GM18520 (cell line): ENCODE results near the gene PIK3C2B.
"Not testable (repeated sequence)": the region's sequence is repeated elsewhere in the genome, so short reads cannot be mapped to it uniquely, and the experiment has no call there.

Experiments used
- ATAC-seq: cut with Tn5 transposase; IDR thresholded peaks from one replicate; pipeline ENCODE4 v1.9.1; 2021; ENCODE audit not compliant: unreplicated experiment

The PIK3C2B gene

GRCh38 chr1:204494281-204495077 lies at the start of gene PIK3C2B:
PIK3C2B (minus strand) TSS chr1:204494805; CDS start chr1:204469802, 25,003 bp downstream.
- ATAC-seq = peak; percentile 68

- ATAC-seq = no peak
These were observed 49.7 kb upstream of the PIK3C2B start for GRCh38 chr1:204544321-204544720.

GRCh38 chr1:204541626-204542025 lies 47.0 kb upstream of the PIK3C2B start:
- ATAC-seq = no peak

DNA sequence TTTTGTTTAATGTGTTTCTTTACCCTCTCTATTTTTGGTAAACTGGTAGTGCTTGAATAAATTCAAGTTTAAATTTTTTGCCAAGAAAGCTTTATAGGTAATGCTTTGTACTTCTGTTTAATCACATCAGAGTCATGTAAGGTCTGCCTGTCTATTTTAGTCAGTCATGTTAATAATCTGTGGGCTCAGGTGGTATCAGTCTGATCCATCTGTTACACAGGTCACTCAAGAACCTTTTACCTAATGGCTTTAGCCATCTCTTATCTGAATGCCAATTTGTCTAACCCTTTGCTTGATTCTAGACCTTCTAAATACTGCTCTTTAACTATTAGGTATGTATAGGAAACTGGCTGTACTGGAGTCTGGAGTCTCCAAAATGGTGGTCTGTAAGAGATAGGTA lies 38.2 kb upstream of the PIK3C2B start:
- no peak for ATAC-seq

DNA sequence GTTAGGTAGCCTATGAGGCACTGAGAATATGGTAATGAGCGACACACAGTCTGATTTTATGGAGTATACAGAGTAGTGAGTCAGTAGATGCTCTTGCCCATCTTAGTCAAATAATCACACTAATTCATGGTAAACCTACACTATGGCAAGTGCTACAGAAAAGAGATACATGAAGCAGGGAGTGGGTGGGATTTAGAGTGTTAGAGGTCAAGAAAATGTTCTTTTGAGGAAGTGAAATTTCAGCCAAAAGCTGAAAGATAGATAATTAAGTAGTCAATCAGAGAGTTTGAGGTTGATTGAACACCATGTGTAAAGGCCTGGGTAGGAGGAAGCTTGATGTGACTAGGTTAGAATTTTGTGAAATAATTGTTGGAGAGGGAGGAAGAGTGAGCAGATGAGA lies 36.3 kb upstream of the PIK3C2B start:
- peak; percentile 73 for ATAC-seq

- no peak for ATAC-seq
These were observed 34.8 kb upstream of the PIK3C2B start for GRCh38 chr1:204529371-204529895.

DNA sequence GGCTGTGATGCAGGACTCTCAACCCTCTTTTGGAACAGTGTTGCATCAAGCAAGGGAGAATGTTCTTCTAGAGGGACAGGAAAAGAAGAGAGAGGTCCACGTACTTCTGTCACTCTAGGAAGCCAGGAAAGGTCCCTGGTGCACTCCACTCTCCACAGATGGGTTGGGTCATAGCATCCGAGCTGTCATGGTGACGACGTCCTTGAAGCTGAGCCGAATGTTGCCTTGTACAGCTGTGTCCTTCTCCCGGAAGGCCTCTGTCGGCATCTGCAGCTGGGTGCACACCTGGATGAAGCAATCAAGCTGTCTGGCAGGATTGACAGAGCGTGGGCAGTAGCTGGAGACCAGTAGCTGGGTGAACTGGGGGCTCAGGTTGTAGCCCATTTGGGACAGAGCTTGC lies 34.1 kb upstream of the PIK3C2B start:
- no peak for ATAC-seq

DNA sequence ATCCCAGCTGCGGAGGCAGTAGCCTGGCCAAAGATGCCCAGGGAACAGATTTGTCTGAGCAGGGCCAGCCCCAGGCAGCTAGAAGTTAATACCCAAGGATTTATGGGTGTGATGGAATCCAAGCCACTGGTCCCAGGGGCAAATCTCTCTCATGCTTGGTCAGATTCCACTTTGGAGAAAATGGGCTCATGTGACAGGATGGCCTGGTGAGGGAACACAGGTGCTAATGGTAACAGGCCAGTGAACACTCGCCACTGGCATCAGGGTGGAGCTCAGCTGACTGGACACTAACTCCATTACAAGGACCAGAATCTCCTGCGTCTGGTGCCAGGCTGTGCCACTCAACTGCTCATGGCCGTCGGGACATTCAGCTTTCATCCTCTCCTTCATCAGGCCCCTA lies 33.6 kb upstream of the PIK3C2B start:
- no peak for ATAC-seq

DNA sequence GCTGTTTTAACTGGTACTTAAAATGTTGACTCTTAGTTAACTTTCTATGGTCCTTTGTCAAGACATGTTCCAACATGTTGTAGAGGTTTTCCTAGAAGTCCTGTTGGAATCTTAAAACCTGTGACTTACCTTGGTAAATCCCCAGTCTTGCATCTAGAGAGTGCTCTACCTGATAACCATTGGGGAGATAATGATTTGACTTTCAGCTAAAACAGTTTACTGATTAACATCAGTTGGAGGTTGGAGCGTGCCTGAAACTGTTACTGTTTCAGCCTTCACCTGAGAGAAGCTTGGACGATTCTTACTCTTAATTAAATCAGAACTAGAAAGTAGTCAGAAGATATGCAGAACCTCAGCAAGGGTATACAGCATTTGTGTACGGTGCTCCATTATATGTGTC lies 30.4 kb upstream of the PIK3C2B start:
- peak; percentile 30 for ATAC-seq

DNA sequence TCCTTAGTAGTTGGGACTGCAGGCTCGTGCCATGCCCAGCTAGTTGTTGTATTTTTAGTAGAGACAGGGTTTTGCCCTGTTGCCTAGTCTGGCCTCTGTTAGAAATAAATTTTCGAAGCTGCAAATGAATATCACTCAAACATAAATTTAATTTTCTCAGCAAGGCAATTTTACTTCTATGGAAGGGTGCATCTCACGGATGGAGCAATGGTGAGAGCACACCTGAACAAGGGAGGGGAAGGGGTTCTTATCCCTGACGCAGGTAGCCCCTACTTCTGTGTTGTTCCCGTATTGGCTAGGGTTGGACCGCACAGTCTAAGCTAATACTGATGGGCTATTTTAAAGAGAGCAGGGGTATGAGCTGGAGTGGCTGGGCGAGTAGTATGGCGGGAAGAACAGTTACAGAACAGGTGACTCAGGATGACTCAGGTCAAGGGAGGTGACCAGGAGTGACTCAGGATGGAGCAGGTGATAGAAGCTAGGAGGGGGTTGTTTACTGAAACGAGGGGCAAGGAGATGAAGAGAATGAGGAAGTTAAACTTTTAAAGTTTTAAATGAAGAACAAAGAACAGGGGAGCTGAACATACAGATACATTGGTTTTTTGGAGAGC lies 29.1 kb upstream of the PIK3C2B start:
- no peak for ATAC-seq

DNA sequence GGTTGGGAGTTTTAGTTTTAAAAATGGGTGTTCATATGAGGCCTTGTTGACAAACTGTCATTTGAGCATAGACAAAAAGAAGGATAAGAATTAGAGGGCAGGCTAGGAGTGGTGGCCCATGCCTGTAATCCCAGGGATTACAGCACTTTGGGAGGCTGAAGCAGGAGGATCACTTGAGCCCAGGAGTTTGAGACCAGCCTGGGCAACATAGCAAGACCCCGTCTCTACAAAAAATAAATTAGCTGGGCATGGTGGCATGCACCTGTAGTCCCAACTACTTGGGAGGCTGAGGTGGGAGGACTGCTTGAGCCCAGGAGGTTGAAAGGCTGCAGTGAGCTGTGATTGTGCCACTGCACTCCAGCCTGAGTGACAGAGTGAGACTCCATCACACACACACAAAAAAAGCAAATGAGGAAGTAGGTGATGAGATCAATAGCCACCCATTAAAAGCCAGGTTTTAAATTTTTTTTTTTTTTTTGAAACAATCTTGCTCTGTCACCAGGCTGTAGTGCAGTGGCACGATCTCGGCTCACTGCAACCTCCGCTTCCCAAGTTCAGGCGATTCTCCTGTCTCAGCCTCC lies 27.4 kb upstream of the PIK3C2B start:
- not testable (repeated sequence) for ATAC-seq

GRCh38 chr1:204520834-204521709 lies 26.5 kb upstream of the PIK3C2B start:
- peak; percentile 41 for ATAC-seq

- ATAC-seq = not testable (repeated sequence)
These were observed 22.8 kb upstream of the PIK3C2B start for GRCh38 chr1:204517382-204517781.

GRCh38 chr1:204516180-204516879 lies 21.7 kb upstream of the PIK3C2B start, which contains the start of gene MDM4:
MDM4 (plus strand) TSS chr1:204516406; CDS start chr1:204525519, 9,113 bp downstream.
- ATAC-seq = peak; percentile 79

GRCh38 chr1:204514828-204515227 lies 20.2 kb upstream of the PIK3C2B start:
- no peak for ATAC-seq

- peak; percentile 25 for ATAC-seq
These were observed 18.6 kb upstream of the PIK3C2B start for GRCh38 chr1:204513117-204513716.

- ATAC-seq = no peak
These were observed 16.8 kb upstream of the PIK3C2B start for GRCh38 chr1:204511366-204511765.

DNA sequence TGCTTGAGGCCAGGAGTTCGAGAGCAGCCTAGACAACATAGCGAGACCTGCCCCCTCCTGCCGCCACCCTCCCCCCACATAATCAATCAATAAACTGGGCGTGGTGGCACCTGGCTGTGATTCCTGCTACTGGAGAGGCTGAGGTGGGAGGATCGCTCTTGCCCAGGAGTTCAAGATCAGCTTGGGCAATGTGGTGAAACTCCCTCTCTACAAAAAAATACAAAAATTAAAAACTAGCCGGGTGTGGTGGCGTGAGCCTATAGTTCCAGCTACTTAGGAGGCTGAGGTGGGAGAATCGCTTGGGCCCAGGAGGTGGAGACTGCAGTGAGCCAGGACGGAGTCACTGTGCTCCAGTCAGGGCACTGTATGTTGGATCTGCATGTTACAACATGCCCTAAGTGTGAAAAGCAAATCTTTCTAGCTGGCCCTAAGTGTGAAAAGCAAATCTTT lies 14.6 kb upstream of the PIK3C2B start:
- ATAC-seq = no peak

- peak; percentile 7 for ATAC-seq
These were observed 12.9 kb upstream of the PIK3C2B start for GRCh38 chr1:204507317-204508105.
